ENCODE measurements around the gene SMC1B.

SMC1B gene

GRCh38 chr22:45318558-45319323 lies 94.7 kb downstream of the SMC1B start:
- peak; percentile 51 for DNase-seq

- peak; percentile 86 for DNase-seq
Observed at GRCh38 chr22:45318168-45318557, 95.2 kb downstream of the SMC1B start.

GRCh38 chr22:45317551-45318167 lies 95.7 kb downstream of the SMC1B start:
- DNase-seq, result no peak

- peak; percentile 26 for DNase-seq
Observed at GRCh38 chr22:45316796-45317526, 96.4 kb downstream of the SMC1B start.

- DNase-seq, result no peak
Observed at GRCh38 chr22:45314786-45315185, 98.6 kb downstream of the SMC1B start.

GRCh38 chr22:45314054-45314721 lies 99.2 kb downstream of the SMC1B start:
- DNase-seq, result no peak

- DNase-seq, result no peak
Observed at GRCh38 chr22:45312856-45313255, 100.5 kb downstream of the SMC1B start.

- no peak for DNase-seq
Observed at GRCh38 chr22:45312415-45312814, 101.0 kb downstream of the SMC1B start.

- no peak for DNase-seq
Observed at GRCh38 chr22:45310977-45311531, 102.3 kb downstream of the SMC1B start.

- DNase-seq, result no peak
Observed at GRCh38 chr22:45310331-45310976, 102.9 kb downstream of the SMC1B start.

GRCh38 chr22:45309422-45310227 lies 103.8 kb downstream of the SMC1B start, which contains the start of gene FAM118A:
Gene FAM118A (plus strand): TSS chr22:45309934. CDS start chr22:45322380, 12,446 bp downstream.
- peak; percentile 95 for DNase-seq

- no peak for DNase-seq
Observed at GRCh38 chr22:45308957-45309421, 104.4 kb downstream of the SMC1B start.

- DNase-seq, result no peak
Observed at GRCh38 chr22:45308391-45308956, 104.9 kb downstream of the SMC1B start.

- no peak for DNase-seq
Observed at GRCh38 chr22:45306139-45306538, 107.3 kb downstream of the SMC1B start.

GRCh38 chr22:45305456-45306075 lies 107.8 kb downstream of the SMC1B start:
- no peak for DNase-seq

- no peak for DNase-seq
Observed at GRCh38 chr22:45304971-45305370, 108.4 kb downstream of the SMC1B start.

GRCh38 chr22:45303181-45303580 lies 110.2 kb downstream of the SMC1B start:
- no peak for DNase-seq

GRCh38 chr22:45302751-45303150 lies 110.6 kb downstream of the SMC1B start:
- no peak for DNase-seq

GRCh38 chr22:45298934-45299505 lies 114.4 kb downstream of the SMC1B start:
- no peak for DNase-seq

All from NCI-H2029 (cell line).